SK-N-SH treated with all-trans-retinoic acid at 6 μM for 48 hours (cell line): ENCODE data around the gene INTS15.

Experiments used
- ATAC-seq: fragments of 200-7000 bp; cut with Tn5 transposase; 3 replicates; pipeline ENCODE4 v1.9.1; 2020; ENCODE audit warnings: mild to moderate bottlenecking, moderate library complexity
- ARNTL ChIP-seq: fragments of 450-650 bp; formaldehyde crosslinking; IDR thresholded peaks from 2 replicates; pipeline ENCODE4 v1.5.0; 2020; ENCODE audit warnings: low read depth, mild to moderate bottlenecking, moderate library complexity, borderline replicate concordance
- BACH2 ChIP-seq: fragments of 250-450 bp; sonication (Bioruptor Pico); IDR thresholded peaks from 2 replicates; pipeline ENCODE4 v1.9.0; 2021; ENCODE audit warnings: mild to moderate bottlenecking, borderline replicate concordance
- CSDC2 ChIP-seq: fragments of 250-450 bp; sonication (Bioruptor Pico); IDR thresholded peaks from 2 replicates; pipeline ENCODE4 v1.5.0; 2020; ENCODE audit warnings: mild to moderate bottlenecking, moderate library complexity
- ESRRG ChIP-seq: fragments of 250-450 bp; sonication (Bioruptor Pico); IDR thresholded peaks from 2 replicates; pipeline ENCODE4 v1.6.1; 2021; ENCODE audit warnings: mild to moderate bottlenecking
- GLIS3 ChIP-seq: fragments of 250-450 bp; sonication (Bioruptor Pico); IDR thresholded peaks from 2 replicates; pipeline ENCODE4 v1.5.0; 2020; ENCODE audit warnings: mild to moderate bottlenecking, moderate library complexity
- ISL1 ChIP-seq: fragments of 250-450 bp; sonication (Bioruptor Pico); IDR thresholded peaks from 2 replicates; pipeline ENCODE4 v2.1.2; 2022; ENCODE audit warnings: mild to moderate bottlenecking, moderate library complexity
- OSR1 ChIP-seq: fragments of 250-450 bp; sonication (Bioruptor Pico); IDR thresholded peaks from 2 replicates; pipeline ENCODE4 v1.8.0; 2022; ENCODE audit warnings: moderate library complexity, mild to moderate bottlenecking, inconsistent platforms
- PPARA ChIP-seq: fragments of 250-450 bp; sonication (Bioruptor Pico); IDR thresholded peaks from 2 replicates; pipeline ENCODE4 v1.5.0; 2020; ENCODE audit warnings: mild to moderate bottlenecking, borderline replicate concordance
- RARB ChIP-seq: fragments of 250-450 bp; sonication (Bioruptor Pico); IDR thresholded peaks from 2 replicates; pipeline ENCODE4 v1.8.0; 2021; ENCODE audit warnings: mild to moderate bottlenecking, moderate library complexity
- SNAI2 ChIP-seq: fragments of 250-450 bp; sonication (Bioruptor Pico); IDR thresholded peaks from 2 replicates; pipeline ENCODE4 v1.5.0; 2020; ENCODE audit warnings: mild to moderate bottlenecking, moderate library complexity
- TCF4 ChIP-seq: fragments of 250-450 bp; sonication (Bioruptor Pico); IDR thresholded peaks from 2 replicates; pipeline ENCODE4 v1.8.0; 2021; ENCODE audit warnings: mild to moderate bottlenecking, moderate library complexity, borderline replicate concordance
- TOX ChIP-seq: fragments of 250-450 bp; sonication (Bioruptor Pico); IDR thresholded peaks from 2 replicates; pipeline ENCODE4 v1.8.0; 2021; ENCODE audit warnings: mild to moderate bottlenecking, moderate library complexity, borderline replicate concordance
- ZC3H10 ChIP-seq: fragments of 250-450 bp; sonication (Bioruptor Pico); IDR thresholded peaks from 2 replicates; pipeline ENCODE4 v1.5.1; 2021; ENCODE audit warnings: mild to moderate bottlenecking, moderate library complexity
- ZFP3 ChIP-seq: fragments of 250-450 bp; sonication (Bioruptor Pico); IDR thresholded peaks from 2 replicates; pipeline ENCODE4 v1.5.0; 2020; ENCODE audit warnings: mild to moderate bottlenecking, moderate library complexity
- ZFP30 ChIP-seq: fragments of 450-650 bp; formaldehyde crosslinking; IDR thresholded peaks from 2 replicates; pipeline ENCODE4 v1.5.0; 2022; ENCODE audit warnings: mild to moderate bottlenecking, moderate library complexity
- ZNF565 ChIP-seq: fragments of 450-650 bp; formaldehyde crosslinking; conservative IDR thresholded peaks from 2 replicates; pipeline ENCODE4 v1.5.0; 2020; ENCODE audit warnings: low read depth, mild to moderate bottlenecking, moderate library complexity
- ZNF70 ChIP-seq: fragments of 450-650 bp; formaldehyde crosslinking; IDR thresholded peaks from 2 replicates; pipeline ENCODE4 v1.5.0; 2020; ENCODE audit warnings: mild to moderate bottlenecking, moderate library complexity
- ZNF8 ChIP-seq: fragments of 450-650 bp; formaldehyde crosslinking; IDR thresholded peaks from 2 replicates; pipeline ENCODE4 v1.5.0; 2020; ENCODE audit warnings: mild to moderate bottlenecking, moderate library complexity
- TF ChIP-seq, protein P1 (sequence below): fragments of 250-450 bp; sonication (Bioruptor Pico); IDR thresholded peaks from 2 replicates; pipeline ENCODE4 v1.5.0; 2020; ENCODE audit warnings: mild to moderate bottlenecking, moderate library complexity
- TF ChIP-seq, protein P2 (sequence below): fragments of 250-450 bp; sonication (Bioruptor Pico); IDR thresholded peaks from 2 replicates; pipeline ENCODE4 v1.5.1; 2021; ENCODE audit warnings: mild to moderate bottlenecking, moderate library complexity
- TF ChIP-seq, protein P3 (sequence below): fragments of 250-450 bp; sonication (Bioruptor Pico); IDR thresholded peaks from 2 replicates; pipeline ENCODE4 v1.5.1; 2020; ENCODE audit warnings: low read depth, mild to moderate bottlenecking, moderate library complexity
- TF ChIP-seq, protein P4 (sequence below): fragments of 250-450 bp; sonication (Bioruptor Pico); IDR thresholded peaks from 2 replicates; pipeline ENCODE4 v1.8.0; 2020; ENCODE audit warnings: mild to moderate bottlenecking, moderate library complexity, borderline replicate concordance
- TF ChIP-seq, protein P5 (sequence below): fragments of 250-450 bp; sonication (Bioruptor Pico); IDR thresholded peaks from 2 replicates; pipeline ENCODE4 v1.8.0; 2021; ENCODE audit warnings: low read depth, mild to moderate bottlenecking, moderate library complexity, borderline replicate concordance

The INTS15 gene

DNA sequence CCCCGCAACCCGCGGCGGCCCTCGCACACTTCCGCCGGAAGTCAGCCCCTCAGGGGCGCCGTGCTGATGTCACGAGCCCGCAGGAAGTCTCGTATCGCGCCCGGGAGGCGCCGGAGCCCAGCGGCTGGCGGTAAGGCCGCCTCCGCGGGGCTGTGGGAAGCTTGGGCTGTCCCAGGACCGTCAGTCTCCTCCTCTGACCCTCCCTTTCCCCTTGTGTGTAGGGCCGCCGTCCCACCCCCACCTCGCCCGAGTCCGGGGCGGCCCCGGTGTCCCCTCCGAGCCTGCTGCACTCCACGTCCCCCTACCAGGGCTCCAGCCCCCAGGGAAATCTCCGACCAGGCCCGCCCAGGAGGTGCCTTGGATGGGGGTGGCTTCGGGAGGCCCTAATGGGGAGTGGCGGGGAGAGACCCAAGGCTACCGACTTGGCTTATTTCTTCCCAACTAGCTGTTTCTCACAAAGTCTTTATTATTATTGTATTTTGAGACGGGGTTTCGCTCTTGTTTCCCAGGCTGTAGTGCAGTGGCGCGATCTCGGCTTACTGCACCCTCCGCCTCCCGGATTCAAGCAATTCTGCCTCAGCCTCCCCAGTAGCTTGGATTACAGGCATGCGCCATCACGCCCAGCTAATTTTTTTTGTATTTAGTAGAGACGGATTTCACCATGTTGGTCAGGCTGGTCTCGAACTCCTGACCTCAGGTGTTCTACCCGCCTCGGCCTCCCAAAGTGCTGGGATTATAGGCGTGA is 12.3 kb upstream of the INTS15 start, which contains the start of gene ZDHHC4:
Gene ZDHHC4 (plus strand): TSS at position 86 of the 745 bp plus-strand sequence. CDS start 3,108 bp downstream, outside the sequence.
- TF ChIP-seq, protein P1, sequence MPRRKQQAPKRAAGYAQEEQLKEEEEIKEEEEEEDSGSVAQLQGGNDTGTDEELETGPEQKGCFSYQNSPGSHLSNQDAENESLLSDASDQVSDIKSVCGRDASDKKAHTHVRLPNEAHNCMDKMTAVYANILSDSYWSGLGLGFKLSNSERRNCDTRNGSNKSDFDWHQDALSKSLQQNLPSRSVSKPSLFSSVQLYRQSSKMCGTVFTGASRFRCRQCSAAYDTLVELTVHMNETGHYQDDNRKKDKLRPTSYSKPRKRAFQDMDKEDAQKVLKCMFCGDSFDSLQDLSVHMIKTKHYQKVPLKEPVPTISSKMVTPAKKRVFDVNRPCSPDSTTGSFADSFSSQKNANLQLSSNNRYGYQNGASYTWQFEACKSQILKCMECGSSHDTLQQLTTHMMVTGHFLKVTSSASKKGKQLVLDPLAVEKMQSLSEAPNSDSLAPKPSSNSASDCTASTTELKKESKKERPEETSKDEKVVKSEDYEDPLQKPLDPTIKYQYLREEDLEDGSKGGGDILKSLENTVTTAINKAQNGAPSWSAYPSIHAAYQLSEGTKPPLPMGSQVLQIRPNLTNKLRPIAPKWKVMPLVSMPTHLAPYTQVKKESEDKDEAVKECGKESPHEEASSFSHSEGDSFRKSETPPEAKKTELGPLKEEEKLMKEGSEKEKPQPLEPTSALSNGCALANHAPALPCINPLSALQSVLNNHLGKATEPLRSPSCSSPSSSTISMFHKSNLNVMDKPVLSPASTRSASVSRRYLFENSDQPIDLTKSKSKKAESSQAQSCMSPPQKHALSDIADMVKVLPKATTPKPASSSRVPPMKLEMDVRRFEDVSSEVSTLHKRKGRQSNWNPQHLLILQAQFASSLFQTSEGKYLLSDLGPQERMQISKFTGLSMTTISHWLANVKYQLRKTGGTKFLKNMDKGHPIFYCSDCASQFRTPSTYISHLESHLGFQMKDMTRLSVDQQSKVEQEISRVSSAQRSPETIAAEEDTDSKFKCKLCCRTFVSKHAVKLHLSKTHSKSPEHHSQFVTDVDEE (CRISPR knock-in tag), result no peak; the same call in none of the 2 replicates
- TF ChIP-seq RARB (no peak), ZFP30 (CRISPR knock-in tag) (0 out of 2 replicates have a peak, but pooled peaks have one; percentile 9), ZNF565 (CRISPR knock-in tag) (no peak), ESRRG (CRISPR knock-in tag) (peak; percentile 53; the same call in 1 of the 2 replicates), ZNF70 (CRISPR knock-in tag) (peak; percentile 20; the same call in 1 of the 2 replicates), ARNTL (CRISPR knock-in tag) (no peak), OSR1 (no peak), SNAI2 (CRISPR knock-in tag) (peak; percentile 39; the same call in 1 of the 2 replicates), ZNF8 (CRISPR knock-in tag) (peak; percentile 15; the same call in 1 of the 2 replicates), TOX (CRISPR knock-in tag) (no peak), GLIS3 (CRISPR knock-in tag) (peak; percentile 91; the same call in 1 of the 2 replicates), PPARA (CRISPR knock-in tag) (no peak), ZC3H10 (CRISPR knock-in tag) (no peak), ZFP3 (CRISPR knock-in tag) (0 out of 2 replicates have a peak, but pooled peaks have one; percentile 25), BACH2 (no peak), ISL1 (CRISPR knock-in tag) (no peak), CSDC2 (CRISPR knock-in tag) (no peak), TCF4 (CRISPR knock-in tag) (no peak; the same call in 1 of the 2 replicates)
- TF ChIP-seq, protein P2, sequence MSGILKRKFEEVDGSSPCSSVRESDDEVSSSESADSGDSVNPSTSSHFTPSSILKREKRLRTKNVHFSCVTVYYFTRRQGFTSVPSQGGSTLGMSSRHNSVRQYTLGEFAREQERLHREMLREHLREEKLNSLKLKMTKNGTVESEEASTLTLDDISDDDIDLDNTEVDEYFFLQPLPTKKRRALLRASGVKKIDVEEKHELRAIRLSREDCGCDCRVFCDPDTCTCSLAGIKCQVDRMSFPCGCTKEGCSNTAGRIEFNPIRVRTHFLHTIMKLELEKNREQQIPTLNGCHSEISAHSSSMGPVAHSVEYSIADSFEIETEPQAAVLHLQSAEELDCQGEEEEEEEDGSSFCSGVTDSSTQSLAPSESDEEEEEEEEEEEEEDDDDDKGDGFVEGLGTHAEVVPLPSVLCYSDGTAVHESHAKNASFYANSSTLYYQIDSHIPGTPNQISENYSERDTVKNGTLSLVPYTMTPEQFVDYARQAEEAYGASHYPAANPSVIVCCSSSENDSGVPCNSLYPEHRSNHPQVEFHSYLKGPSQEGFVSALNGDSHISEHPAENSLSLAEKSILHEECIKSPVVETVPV, result 0 out of 2 replicates have a peak, but pooled peaks have one; percentile 30
- TF ChIP-seq, protein P3, sequence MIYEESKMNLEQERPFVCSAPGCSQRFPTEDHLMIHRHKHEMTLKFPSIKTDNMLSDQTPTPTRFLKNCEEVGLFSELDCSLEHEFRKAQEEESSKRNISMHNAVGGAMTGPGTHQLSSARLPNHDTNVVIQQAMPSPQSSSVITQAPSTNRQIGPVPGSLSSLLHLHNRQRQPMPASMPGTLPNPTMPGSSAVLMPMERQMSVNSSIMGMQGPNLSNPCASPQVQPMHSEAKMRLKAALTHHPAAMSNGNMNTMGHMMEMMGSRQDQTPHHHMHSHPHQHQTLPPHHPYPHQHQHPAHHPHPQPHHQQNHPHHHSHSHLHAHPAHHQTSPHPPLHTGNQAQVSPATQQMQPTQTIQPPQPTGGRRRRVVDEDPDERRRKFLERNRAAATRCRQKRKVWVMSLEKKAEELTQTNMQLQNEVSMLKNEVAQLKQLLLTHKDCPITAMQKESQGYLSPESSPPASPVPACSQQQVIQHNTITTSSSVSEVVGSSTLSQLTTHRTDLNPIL (CRISPR knock-in tag), result no peak
- TF ChIP-seq, protein P4, sequence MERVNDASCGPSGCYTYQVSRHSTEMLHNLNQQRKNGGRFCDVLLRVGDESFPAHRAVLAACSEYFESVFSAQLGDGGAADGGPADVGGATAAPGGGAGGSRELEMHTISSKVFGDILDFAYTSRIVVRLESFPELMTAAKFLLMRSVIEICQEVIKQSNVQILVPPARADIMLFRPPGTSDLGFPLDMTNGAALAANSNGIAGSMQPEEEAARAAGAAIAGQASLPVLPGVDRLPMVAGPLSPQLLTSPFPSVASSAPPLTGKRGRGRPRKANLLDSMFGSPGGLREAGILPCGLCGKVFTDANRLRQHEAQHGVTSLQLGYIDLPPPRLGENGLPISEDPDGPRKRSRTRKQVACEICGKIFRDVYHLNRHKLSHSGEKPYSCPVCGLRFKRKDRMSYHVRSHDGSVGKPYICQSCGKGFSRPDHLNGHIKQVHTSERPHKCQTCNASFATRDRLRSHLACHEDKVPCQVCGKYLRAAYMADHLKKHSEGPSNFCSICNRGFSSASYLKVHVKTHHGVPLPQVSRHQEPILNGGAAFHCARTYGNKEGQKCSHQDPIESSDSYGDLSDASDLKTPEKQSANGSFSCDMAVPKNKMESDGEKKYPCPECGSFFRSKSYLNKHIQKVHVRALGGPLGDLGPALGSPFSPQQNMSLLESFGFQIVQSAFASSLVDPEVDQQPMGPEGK, result peak; percentile 78; the same call in 1 of the 2 replicates
- TF ChIP-seq, protein P5, sequence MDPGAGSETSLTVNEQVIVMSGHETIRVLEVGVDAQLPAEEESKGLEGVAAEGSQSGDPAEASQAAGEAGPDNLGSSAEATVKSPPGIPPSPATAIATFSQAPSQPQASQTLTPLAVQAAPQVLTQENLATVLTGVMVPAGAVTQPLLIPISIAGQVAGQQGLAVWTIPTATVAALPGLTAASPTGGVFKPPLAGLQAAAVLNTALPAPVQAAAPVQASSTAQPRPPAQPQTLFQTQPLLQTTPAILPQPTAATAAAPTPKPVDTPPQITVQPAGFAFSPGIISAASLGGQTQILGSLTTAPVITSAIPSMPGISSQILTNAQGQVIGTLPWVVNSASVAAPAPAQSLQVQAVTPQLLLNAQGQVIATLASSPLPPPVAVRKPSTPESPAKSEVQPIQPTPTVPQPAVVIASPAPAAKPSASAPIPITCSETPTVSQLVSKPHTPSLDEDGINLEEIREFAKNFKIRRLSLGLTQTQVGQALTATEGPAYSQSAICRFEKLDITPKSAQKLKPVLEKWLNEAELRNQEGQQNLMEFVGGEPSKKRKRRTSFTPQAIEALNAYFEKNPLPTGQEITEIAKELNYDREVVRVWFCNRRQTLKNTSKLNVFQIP, result 0 out of 2 replicates have a peak, but pooled peaks have one; percentile 26
- TF ChIP-seq, all 23 proteins: peak for 10
- ATAC-seq, result peak; percentile 99
